Measurements from ENCODE around the gene RTP3.

DNA sequence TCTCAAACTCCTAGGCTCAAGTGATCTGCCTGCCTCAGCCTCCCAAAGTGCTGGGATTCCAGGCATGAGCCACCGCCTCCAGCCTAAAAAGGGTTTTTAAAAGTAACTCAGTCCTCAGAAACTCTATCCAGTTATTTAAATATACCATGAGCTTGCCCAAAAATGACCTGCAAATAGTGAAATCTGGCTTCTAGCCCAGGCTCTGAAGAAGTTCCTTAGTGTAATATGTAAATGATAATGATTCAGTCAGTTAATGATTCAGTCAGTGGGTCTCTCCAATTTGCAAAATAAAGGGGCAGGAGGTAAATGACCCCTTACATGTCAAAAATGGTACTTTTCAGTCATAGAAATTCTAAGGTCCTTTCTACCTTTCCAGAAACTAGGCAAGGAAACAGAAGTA is 39.5 kb downstream of the RTP3 start:
- TF ChIP-seq EZH2 (IDR thresholded peaks at IDR 0.05; ENCODE audit: insufficient read depth, poor library complexity, severe bottlenecking) (no peak), EZH2phosphoT487 (IDR thresholded peaks at IDR 0.05; ENCODE audit: insufficient read depth, low read depth) (no peak)

All from GM23248 (cell line).